ENCODE data around the gene SOX15. TPM values are rescaled to one million over a fixed set of nuclear protein-coding genes. Genes with fewer than 3 reads are reported as not detected.

Gene SOX15
- total and polyA plus RNA-seq, 4 donors: 0.68 to 1.1 (median 0.86) TPM; not detected in 1

- 91 to 95% methylated on average over 1 of the region's 1 CpG for WGBS, 2 donors
- Histone ChIP-seq H3K27ac (ENCODE audit: low read depth in 1 of 2, low read length in 1 of 2) (no peak overlapping the region), H3K9me3 (ENCODE audit: control insufficient read depth in 4 of 4, insufficient read depth in 3 of 4, low read length in 3 of 4) (no peaks in the 10 kb centered on the region), H3K4me3 (no peak overlapping the region), H3K36me3 (ENCODE audit: control insufficient read depth in 4 of 4, insufficient read depth in 4 of 4, low read length in 4 of 4) (peaks cover 0 to 6% (median 2%) of the 10 kb centered on the region in 4 donors), H3K9ac (ENCODE audit: insufficient read depth in 1 of 2, low read length in 2 of 2) (no peak overlapping the region), H3K27me3 (ENCODE audit: control insufficient read depth in 3 of 3, insufficient read depth in 3 of 3, low read length in 2 of 3) (no peaks in the 10 kb centered on the region), H3K4me1 (ENCODE audit: control insufficient read depth in 5 of 5, insufficient read depth in 5 of 5, low read length in 5 of 5) (peaks cover 0 to 21% (median 9%) of the 10 kb centered on the region in 5 donors)
- no peak for TF ChIP-seq CTCF (IDR thresholded peaks at IDR 0.05; ENCODE audit: control extremely low read depth, extremely low read depth)
- DNase-seq (no peak), ATAC-seq (ENCODE audit: insufficient read depth, low FRiP score) (no peak)
Measured at GRCh38 chr17:7553356-7553755, 36.5 kb downstream of the SOX15 start.

- Histone ChIP-seq H3K4me3 (no peak overlapping the region), H3K9ac (ENCODE audit: insufficient read depth in 1 of 2, low read length in 2 of 2) (no peak overlapping the region), H3K27me3 (ENCODE audit: control insufficient read depth in 3 of 3, insufficient read depth in 3 of 3, low read length in 2 of 3) (no peaks in the 10 kb centered on the region), H3K9me3 (ENCODE audit: control insufficient read depth in 4 of 4, insufficient read depth in 3 of 4, low read length in 3 of 4) (no peaks in the 10 kb centered on the region), H3K27ac (ENCODE audit: low read depth in 1 of 2, low read length in 1 of 2) (no peak overlapping the region), H3K36me3 (ENCODE audit: control insufficient read depth in 4 of 4, insufficient read depth in 4 of 4, low read length in 4 of 4) (peaks cover 0 to 6% (median 2%) of the 10 kb centered on the region in 4 donors), H3K4me1 (ENCODE audit: control insufficient read depth in 5 of 5, insufficient read depth in 5 of 5, low read length in 5 of 5) (peaks cover 0 to 18% (median 4%) of the 10 kb centered on the region in 5 donors)
- no peak for TF ChIP-seq CTCF (IDR thresholded peaks at IDR 0.05; ENCODE audit: control extremely low read depth, extremely low read depth)
- DNase-seq: peak in 1 of 3 donors; percentile 15
- WGBS, 2 donors: 32 to 57% methylated on average over 6 of the region's 6 CpGs
- ATAC-seq (ENCODE audit: insufficient read depth, low FRiP score): no peak
Measured at GRCh38 chr17:7552621-7553051, 37.3 kb downstream of the SOX15 start.

- H3K27me3 ChIP-seq (ENCODE audit: control insufficient read depth in 3 of 3, insufficient read depth in 3 of 3, low read length in 2 of 3): no peaks in the 10 kb centered on the region
- no peak for DNase-seq
- peaks cover 0 to 10% (median 4%) of the 10 kb centered on the region in 5 donors for H3K4me1 ChIP-seq (ENCODE audit: control insufficient read depth in 5 of 5, insufficient read depth in 5 of 5, low read length in 5 of 5)
- no peak overlapping the region for H3K9ac ChIP-seq (ENCODE audit: insufficient read depth in 1 of 2, low read length in 2 of 2)
- no peak for TF ChIP-seq CTCF (IDR thresholded peaks at IDR 0.05; ENCODE audit: control extremely low read depth, extremely low read depth)
- no peak for ATAC-seq (ENCODE audit: insufficient read depth, low FRiP score)
- no peak overlapping the region for H3K4me3 ChIP-seq
- H3K27ac ChIP-seq (ENCODE audit: low read depth in 1 of 2, low read length in 1 of 2): no peak overlapping the region
- 82 to 87% methylated on average over 4 of the region's 4 CpGs for WGBS, 2 donors
- peaks cover 0 to 6% (median under 1%) of the 10 kb centered on the region in 4 donors for H3K36me3 ChIP-seq (ENCODE audit: control insufficient read depth in 4 of 4, insufficient read depth in 4 of 4, low read length in 4 of 4)
- H3K9me3 ChIP-seq (ENCODE audit: control insufficient read depth in 4 of 4, insufficient read depth in 3 of 4, low read length in 3 of 4): no peaks in the 10 kb centered on the region
Measured at GRCh38 chr17:7551396-7551795, 38.5 kb downstream of the SOX15 start.

- no peak overlapping the region for H3K9ac ChIP-seq (ENCODE audit: insufficient read depth in 1 of 2, low read length in 2 of 2)
- no peak overlapping the region for H3K4me3 ChIP-seq
- no peak for TF ChIP-seq CTCF (IDR thresholded peaks at IDR 0.05; ENCODE audit: control extremely low read depth, extremely low read depth)
- peaks cover 0 to 10% (median 4%) of the 10 kb centered on the region in 5 donors for H3K4me1 ChIP-seq (ENCODE audit: control insufficient read depth in 5 of 5, insufficient read depth in 5 of 5, low read length in 5 of 5)
- 60 to 61% methylated on average over 6 of the region's 6 CpGs for WGBS, 2 donors
- no peak for ATAC-seq (ENCODE audit: insufficient read depth, low FRiP score)
- H3K36me3 ChIP-seq (ENCODE audit: control insufficient read depth in 4 of 4, insufficient read depth in 4 of 4, low read length in 4 of 4): peaks cover 0 to 6% (median under 1%) of the 10 kb centered on the region in 4 donors
- H3K9me3 ChIP-seq (ENCODE audit: control insufficient read depth in 4 of 4, insufficient read depth in 3 of 4, low read length in 3 of 4): no peaks in the 10 kb centered on the region
- H3K27ac ChIP-seq (ENCODE audit: low read depth in 1 of 2, low read length in 1 of 2): peak overlapping the region in 1 of 2 donors; percentile 91
- no peaks in the 10 kb centered on the region for H3K27me3 ChIP-seq (ENCODE audit: control insufficient read depth in 3 of 3, insufficient read depth in 3 of 3, low read length in 2 of 3)
- DNase-seq: no peak
Measured at GRCh38 chr17:7550344-7550743, 39.5 kb downstream of the SOX15 start.

Data from lung (tissue), 12 donors.